Measurements from ENCODE around the gene L3MBTL3. TPM values are rescaled to one million over a fixed set of nuclear protein-coding genes. Genes with fewer than 3 reads are reported as not detected.

L3MBTL3 gene
- total and polyA plus RNA-seq, 12 donors = 0.77 to 4.0 (median 2.3) TPM

- intact Hi-C loops (cut with DNase I) = no loop called here
- Histone ChIP-seq H3K4me3 (no peak overlapping the region), H3K36me3 (no peaks in the 10 kb centered on the region), H3K27me3 (no peaks in the 10 kb centered on the region), H3K9me3 (peaks cover 0 to 11% (median 0%) of the 10 kb centered on the region in 11 donors), H3K4me1 (no peaks in the 10 kb centered on the region), H3K27ac (no peak overlapping the region)
- no peak for TF ChIP-seq CTCF (IDR thresholded peaks at IDR 0.05)
- ATAC-seq (no peak), DNase-seq (no peak)
- WGBS, 2 donors = 93 to 95% methylated on average over 5 of the region's 5 CpGs
These were observed 138.5 kb downstream of the L3MBTL3 start for GRCh38 chr6:130156908-130157307.

GRCh38 chr6:130158056-130158455 is 139.7 kb downstream of the L3MBTL3 start:
- Histone ChIP-seq H3K9me3 (peaks cover 0 to 11% (median 0%) of the 10 kb centered on the region in 11 donors), H3K36me3 (no peaks in the 10 kb centered on the region), H3K27me3 (no peaks in the 10 kb centered on the region), H3K4me3 (no peak overlapping the region), H3K4me1 (no peaks in the 10 kb centered on the region), H3K27ac (no peak overlapping the region)
- ATAC-seq (no peak), DNase-seq (no peak)
- WGBS, 2 donors = 84 to 91% methylated on average over 2 of the region's 2 CpGs
- intact Hi-C loops (cut with DNase I) = no loop called here
- TF ChIP-seq CTCF (IDR thresholded peaks at IDR 0.05) = no peak

- WGBS, 2 donors = 91 to 96% methylated on average over 4 of the region's 4 CpGs
- H3K27ac ChIP-seq = no peak overlapping the region
- no peaks in the 10 kb centered on the region for H3K4me1 ChIP-seq
- intact Hi-C loops (cut with DNase I) = no loop called here
- ATAC-seq = no peak
- peaks cover 0 to 11% (median 0%) of the 10 kb centered on the region in 11 donors for H3K9me3 ChIP-seq
- no peaks in the 10 kb centered on the region for H3K27me3 ChIP-seq
- no peak for TF ChIP-seq CTCF (IDR thresholded peaks at IDR 0.05)
- no peak overlapping the region for H3K4me3 ChIP-seq
- no peaks in the 10 kb centered on the region for H3K36me3 ChIP-seq
- no peak for DNase-seq
These were observed 140.2 kb downstream of the L3MBTL3 start for GRCh38 chr6:130158548-130158947.

DNA sequence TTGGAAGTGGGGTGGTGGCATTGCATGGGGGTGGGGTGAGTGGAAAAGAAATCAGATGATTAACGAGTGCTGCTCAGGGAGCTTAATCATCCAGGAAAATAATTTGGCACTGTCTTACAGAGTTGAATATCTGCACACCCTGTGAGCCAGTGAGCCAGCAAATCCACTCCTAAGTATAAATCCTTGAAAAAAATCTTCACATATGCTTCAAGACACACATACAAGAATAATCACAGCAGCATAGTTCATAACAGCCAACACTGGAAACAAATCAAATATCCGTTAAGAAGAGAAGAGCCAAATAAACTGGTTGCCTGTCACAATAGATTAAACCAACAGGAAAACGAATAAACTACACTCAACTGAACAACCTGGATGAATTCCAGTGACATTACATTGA is 141.6 kb downstream of the L3MBTL3 start:
- Histone ChIP-seq H3K4me3 (no peak overlapping the region), H3K36me3 (no peaks in the 10 kb centered on the region), H3K27me3 (peaks cover 0 to 5% (median 0%) of the 10 kb centered on the region in 7 donors), H3K9me3 (peaks cover 0 to 17% (median 0%) of the 10 kb centered on the region in 11 donors), H3K4me1 (no peaks in the 10 kb centered on the region), H3K27ac (no peak overlapping the region)
- 34 to 47% methylated on average over 3 of the region's 3 CpGs for WGBS, 2 donors
- no peak for TF ChIP-seq CTCF (IDR thresholded peaks at IDR 0.05)
- DNase-seq (no peak), ATAC-seq (no peak)
- intact Hi-C loops (cut with DNase I) = no loop called here
